WTC11 (cell line): ENCODE results near the gene HACD1.

Experiments used
- CTCF ChIP-seq: fragments of 200-600 bp; IDR thresholded peaks from 2 replicates; pipeline ENCODE4 v1.8.0; 2022; ENCODE audit warnings: antibody characterized with exemption
- ESRRA ChIP-seq: sonication (generic); formaldehyde crosslinking; IDR thresholded peaks from 2 replicates; pipeline ENCODE4 v1.8.1; 2022; ENCODE audit warnings: mild to moderate bottlenecking, missing genetic modification reagents, borderline replicate concordance
- SP1 ChIP-seq: sonication (generic); formaldehyde crosslinking; conservative IDR thresholded peaks from 2 replicates; pipeline ENCODE4 v1.8.1; 2022; ENCODE audit warnings: missing genetic modification reagents
- USF1 ChIP-seq: sonication (generic); formaldehyde crosslinking; IDR thresholded peaks from 2 replicates; pipeline ENCODE4 v1.8.0; 2022; ENCODE audit warnings: mild to moderate bottlenecking, missing genetic modification reagents
- ZNF281 ChIP-seq: sonication (generic); formaldehyde crosslinking; IDR thresholded peaks from 2 replicates; pipeline ENCODE4 v1.8.0; 2023; ENCODE audit warnings: mild to moderate bottlenecking, missing genetic modification reagents
- TF ChIP-seq, protein P1 (sequence below): sonication (generic); formaldehyde crosslinking; IDR thresholded peaks from 2 replicates; pipeline ENCODE4 v1.8.0; 2022; ENCODE audit warnings: mild to moderate bottlenecking, missing genetic modification reagents

- TF ChIP-seq ESRRA (CRISPR knock-in tag) = no peak
- no peak for TF ChIP-seq CTCF
- no peak for TF ChIP-seq ZNF281
- TF ChIP-seq, protein P1, sequence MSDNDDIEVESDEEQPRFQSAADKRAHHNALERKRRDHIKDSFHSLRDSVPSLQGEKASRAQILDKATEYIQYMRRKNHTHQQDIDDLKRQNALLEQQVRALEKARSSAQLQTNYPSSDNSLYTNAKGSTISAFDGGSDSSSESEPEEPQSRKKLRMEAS (CRISPR knock-in tag) = no peak
- no peak for TF ChIP-seq SP1
- no peak for TF ChIP-seq USF1 (CRISPR knock-in tag)
Measured at GRCh38 chr10:17585016-17585415, 32.2 kb downstream of the HACD1 start.
